SU-DHL-6 (cell line): ENCODE measurements around the gene SEC63.

Experiments used
- H2AFZ ChIP-seq: fragments of 200-600 bp; sonication (generic); 2 replicates; pipeline ENCODE4 v1.6.1; 2014; ENCODE audit warnings: low read depth, mild to moderate bottlenecking, moderate library complexity, mixed read lengths, antibody characterized with exemption, low read length; ENCODE audit not compliant: severe bottlenecking
- H3F3A ChIP-seq: fragments of 200-600 bp; shearing (Covaris generic); 2 replicates; pipeline ENCODE4 v1.6.0; 2016; ENCODE audit warnings: antibody characterized with exemption, mild to moderate bottlenecking; ENCODE audit not compliant: insufficient read depth
- H3K27ac ChIP-seq: fragments of 200-600 bp; sonication (generic); 2 replicates; pipeline ENCODE4 v1.5.1; 2016; ENCODE audit warnings: low read depth, mild to moderate bottlenecking, low read length, moderate library complexity, mixed read lengths
- H3K27me3 ChIP-seq: fragments of 200-600 bp; sonication (generic), shearing (Covaris generic); 2 replicates; pipeline ENCODE4 v1.6.0; 2014; ENCODE audit warnings: mild to moderate bottlenecking, low read length
- H3K36me3 ChIP-seq: fragments of 200-600 bp; sonication (generic); 2 replicates; pipeline ENCODE4 v1.6.1; 2014; ENCODE audit warnings: mild to moderate bottlenecking, low read length, mixed read lengths
- H3K4me2 ChIP-seq: fragments of 300-600, 200-600 bp; shearing (Covaris generic), sonication (generic); 2 replicates; pipeline ENCODE4 v1.6.0; 2014; ENCODE audit warnings: low read length, low read depth, mild to moderate bottlenecking; ENCODE audit not compliant: poor library complexity, severe bottlenecking
- H3K4me3 ChIP-seq: fragments of 200-600 bp; sonication (generic); 2 replicates; pipeline ENCODE4 v1.5.1; 2014; ENCODE audit warnings: antibody characterized with exemption, low read length, mild to moderate bottlenecking, mixed read lengths; ENCODE audit not compliant: insufficient read depth, poor library complexity, severe bottlenecking
- H3K79me2 ChIP-seq: fragments of 200-600 bp; sonication (generic); 2 replicates; pipeline ENCODE4 v1.6.1; 2014; ENCODE audit warnings: mild to moderate bottlenecking, low read length, moderate library complexity; ENCODE audit not compliant: insufficient read depth
- H3K9ac ChIP-seq: fragments of 200-600 bp; sonication (generic); 2 replicates; pipeline ENCODE4 v1.7.0; 2014; ENCODE audit warnings: mild to moderate bottlenecking, low read length
- H3K9me2 ChIP-seq: fragments of 200-600 bp; sonication (generic); replicated peaks from 2 replicates; pipeline ENCODE4 v1.6.1; 2014; ENCODE audit warnings: low read length; ENCODE audit not compliant: insufficient read depth
- H3K9me3 ChIP-seq: fragments of 200-600 bp; sonication (generic); 2 replicates; pipeline ENCODE4 v1.6.1; 2014; ENCODE audit warnings: low read length, mixed read lengths; ENCODE audit not compliant: insufficient read depth
- H4K20me1 ChIP-seq: fragments of 200-600 bp; sonication (generic); 2 replicates; pipeline ENCODE4 v1.6.1; 2014; ENCODE audit warnings: low read depth, mild to moderate bottlenecking, antibody characterized with exemption, low read length, moderate library complexity, mixed read lengths
- CTCF ChIP-seq: fragments of 200-600 bp; sonication (generic); IDR thresholded peaks from one replicate; pipeline ENCODE4 v1.5.1; 2017; ENCODE audit warnings: antibody characterized with exemption, mild to moderate bottlenecking, low read length, moderate library complexity; ENCODE audit not compliant: insufficient read depth, poor library complexity, severe bottlenecking
- EZH2phosphoT487 ChIP-seq: fragments of 200-600 bp; sonication (generic), shearing (Covaris generic); conservative IDR thresholded peaks from 2 replicates; pipeline ENCODE4 v1.6.1; 2018; ENCODE audit warnings: mild to moderate bottlenecking, antibody characterized with exemption, low read length, moderate library complexity, mixed read lengths

Gene SEC63

GRCh38 chr6:107832151-107833056, 125.6 kb downstream of the SEC63 start:
- H3K79me2 ChIP-seq, result no peaks in the 10 kb centered on the region
- H3F3A ChIP-seq, result no peaks in the 10 kb centered on the region
- no peak overlapping the region for H3K27ac ChIP-seq
- no peaks in the 10 kb centered on the region for H3K36me3 ChIP-seq
- H3K9me2 ChIP-seq, result no peaks in the 10 kb centered on the region
- H4K20me1 ChIP-seq, result no peaks in the 10 kb centered on the region
- H3K9ac ChIP-seq, result no peak overlapping the region
- TF ChIP-seq EZH2phosphoT487, result no peak
- TF ChIP-seq CTCF, result no peak
- H2AFZ ChIP-seq, result no peak overlapping the region
- H3K27me3 ChIP-seq, result no peaks in the 10 kb centered on the region
- H3K4me3 ChIP-seq, result no peak overlapping the region
- H3K4me2 ChIP-seq, result no peak overlapping the region
- no peaks in the 10 kb centered on the region for H3K9me3 ChIP-seq

- H3K27ac ChIP-seq, result no peak overlapping the region
- H3K9me3 ChIP-seq, result no peaks in the 10 kb centered on the region
- no peaks in the 10 kb centered on the region for H4K20me1 ChIP-seq
Measured at GRCh38 chr6:107830060-107830459, 127.9 kb downstream of the SEC63 start.

GRCh38 chr6:107827541-107827940, 130.5 kb downstream of the SEC63 start:
- Histone ChIP-seq H3F3A (no peaks in the 10 kb centered on the region), H3K9me2 (no peaks in the 10 kb centered on the region), H3K27ac (no peak overlapping the region), H3K9me3 (no peaks in the 10 kb centered on the region), H3K79me2 (no peaks in the 10 kb centered on the region), H3K4me3 (no peak overlapping the region), H4K20me1 (no peaks in the 10 kb centered on the region), H3K4me2 (no peak overlapping the region), H2AFZ (no peak overlapping the region), H3K27me3 (no peaks in the 10 kb centered on the region), H3K9ac (no peak overlapping the region), H3K36me3 (no peaks in the 10 kb centered on the region)
- TF ChIP-seq CTCF (no peak), EZH2phosphoT487 (no peak)

More at GRCh38 chr6:107830060-107830459, 127.9 kb downstream of the SEC63 start:
- Histone ChIP-seq H3K36me3 (no peaks in the 10 kb centered on the region), H3K4me2 (no peak overlapping the region), H3K9ac (no peak overlapping the region), H3K4me3 (no peak overlapping the region), H3F3A (no peaks in the 10 kb centered on the region), H3K79me2 (no peaks in the 10 kb centered on the region), H3K9me2 (no peaks in the 10 kb centered on the region), H3K27me3 (no peaks in the 10 kb centered on the region), H2AFZ (no peak overlapping the region)
- TF ChIP-seq EZH2phosphoT487 (no peak), CTCF (no peak)
